MM.1S (cell line): ENCODE data around the gene LAMA3.

Source experiments
- EZH2phosphoT487 ChIP-seq: fragments of 300-600 bp; sonication (generic); IDR thresholded peaks from 2 replicates; pipeline ENCODE4 v1.6.1; 2018; ENCODE audit warnings: antibody characterized with exemption, low read length
- TF ChIP-seq, protein P1 (sequence below): fragments of 300-600 bp; sonication (generic); IDR thresholded peaks from 2 replicates; pipeline ENCODE4 v1.5.1; 2016; ENCODE audit warnings: antibody characterized with exemption, low read length, mixed read lengths

DNA sequence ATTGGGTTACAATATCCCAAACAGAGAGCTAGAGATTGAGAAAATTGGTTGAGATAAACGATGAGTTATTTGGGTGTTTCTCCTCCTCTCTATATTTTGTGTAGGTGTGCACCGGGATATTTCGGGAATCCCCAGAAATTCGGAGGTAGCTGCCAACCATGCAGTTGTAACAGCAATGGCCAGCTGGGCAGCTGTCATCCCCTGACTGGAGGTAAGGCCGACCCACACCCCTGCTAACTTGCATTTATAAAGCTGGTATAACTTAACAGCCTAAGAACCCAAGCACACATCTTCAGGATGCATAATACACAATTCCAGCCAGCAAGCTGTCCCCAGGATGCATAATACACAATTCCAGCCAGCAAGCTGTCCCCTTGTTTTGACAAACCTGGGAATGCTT lies 200.7 kb downstream of the LAMA3 start:
- TF ChIP-seq, protein P1, sequence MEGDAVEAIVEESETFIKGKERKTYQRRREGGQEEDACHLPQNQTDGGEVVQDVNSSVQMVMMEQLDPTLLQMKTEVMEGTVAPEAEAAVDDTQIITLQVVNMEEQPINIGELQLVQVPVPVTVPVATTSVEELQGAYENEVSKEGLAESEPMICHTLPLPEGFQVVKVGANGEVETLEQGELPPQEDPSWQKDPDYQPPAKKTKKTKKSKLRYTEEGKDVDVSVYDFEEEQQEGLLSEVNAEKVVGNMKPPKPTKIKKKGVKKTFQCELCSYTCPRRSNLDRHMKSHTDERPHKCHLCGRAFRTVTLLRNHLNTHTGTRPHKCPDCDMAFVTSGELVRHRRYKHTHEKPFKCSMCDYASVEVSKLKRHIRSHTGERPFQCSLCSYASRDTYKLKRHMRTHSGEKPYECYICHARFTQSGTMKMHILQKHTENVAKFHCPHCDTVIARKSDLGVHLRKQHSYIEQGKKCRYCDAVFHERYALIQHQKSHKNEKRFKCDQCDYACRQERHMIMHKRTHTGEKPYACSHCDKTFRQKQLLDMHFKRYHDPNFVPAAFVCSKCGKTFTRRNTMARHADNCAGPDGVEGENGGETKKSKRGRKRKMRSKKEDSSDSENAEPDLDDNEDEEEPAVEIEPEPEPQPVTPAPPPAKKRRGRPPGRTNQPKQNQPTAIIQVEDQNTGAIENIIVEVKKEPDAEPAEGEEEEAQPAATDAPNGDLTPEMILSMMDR, result no peak
- no peak for TF ChIP-seq EZH2phosphoT487
